ENCODE data around the gene TMEM179. TPM values are rescaled to one million over a fixed set of nuclear protein-coding genes. Genes with fewer than 3 reads are reported as not detected.

Gene TMEM179
- total and polyA plus RNA-seq, 2 experiments from 2014 or later, result 3.6 to 8.6 TPM

DNA sequence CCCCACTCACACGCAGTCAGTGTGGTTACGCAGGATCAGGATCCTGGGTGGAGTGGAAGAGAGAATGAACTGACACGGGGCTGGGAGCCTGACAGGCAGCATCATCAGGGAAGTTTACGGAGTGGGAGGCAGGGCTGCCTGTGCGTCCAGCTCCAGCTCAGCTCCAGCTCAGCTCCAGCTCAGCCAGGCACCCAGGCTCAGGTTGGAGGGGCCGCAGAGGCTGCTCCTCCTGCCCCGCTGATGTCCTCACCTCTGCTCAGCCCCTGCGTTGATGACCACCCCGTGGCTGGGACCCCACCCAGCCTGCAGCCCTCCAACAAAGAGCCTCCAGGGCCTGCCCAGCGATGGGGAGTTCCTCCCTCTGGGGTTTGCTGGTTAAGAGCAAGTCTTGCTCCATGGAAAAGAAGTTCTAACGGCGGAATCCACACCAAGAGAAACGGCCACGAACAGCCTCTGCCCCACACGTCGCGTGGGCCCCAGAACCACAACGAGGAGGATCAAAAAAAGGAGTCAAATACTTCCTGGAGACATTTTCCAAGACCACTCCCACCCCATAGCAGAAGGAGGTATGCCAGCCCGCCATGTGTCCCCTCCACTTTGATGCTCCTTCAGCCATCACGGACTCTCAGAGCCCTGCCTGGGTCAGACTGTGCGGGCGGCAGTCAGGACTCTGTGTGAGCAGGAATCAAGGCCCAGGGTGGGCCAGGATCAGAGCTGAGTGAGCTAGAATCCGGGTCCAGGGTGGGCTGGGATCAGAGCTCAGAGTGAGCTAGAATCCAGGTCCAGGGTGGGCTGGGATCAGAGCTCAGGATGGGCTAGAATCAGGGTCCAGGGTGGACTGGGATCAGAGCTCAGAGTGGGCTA lies 42.7 kb downstream of the TMEM179 start:
- Histone ChIP-seq H3K27me3 (no peaks in the 10 kb centered on the region), H3K36me3 (no peaks in the 10 kb centered on the region), H3K9me3 (ENCODE audit: low read depth) (no peaks in the 10 kb centered on the region), H3K4me1 (ENCODE audit: low read depth) (peaks cover 3% of the 10 kb centered on the region), H3K27ac (no peak overlapping the region), H3K4me3 (no peak overlapping the region)
- TF ChIP-seq, protein P1, sequence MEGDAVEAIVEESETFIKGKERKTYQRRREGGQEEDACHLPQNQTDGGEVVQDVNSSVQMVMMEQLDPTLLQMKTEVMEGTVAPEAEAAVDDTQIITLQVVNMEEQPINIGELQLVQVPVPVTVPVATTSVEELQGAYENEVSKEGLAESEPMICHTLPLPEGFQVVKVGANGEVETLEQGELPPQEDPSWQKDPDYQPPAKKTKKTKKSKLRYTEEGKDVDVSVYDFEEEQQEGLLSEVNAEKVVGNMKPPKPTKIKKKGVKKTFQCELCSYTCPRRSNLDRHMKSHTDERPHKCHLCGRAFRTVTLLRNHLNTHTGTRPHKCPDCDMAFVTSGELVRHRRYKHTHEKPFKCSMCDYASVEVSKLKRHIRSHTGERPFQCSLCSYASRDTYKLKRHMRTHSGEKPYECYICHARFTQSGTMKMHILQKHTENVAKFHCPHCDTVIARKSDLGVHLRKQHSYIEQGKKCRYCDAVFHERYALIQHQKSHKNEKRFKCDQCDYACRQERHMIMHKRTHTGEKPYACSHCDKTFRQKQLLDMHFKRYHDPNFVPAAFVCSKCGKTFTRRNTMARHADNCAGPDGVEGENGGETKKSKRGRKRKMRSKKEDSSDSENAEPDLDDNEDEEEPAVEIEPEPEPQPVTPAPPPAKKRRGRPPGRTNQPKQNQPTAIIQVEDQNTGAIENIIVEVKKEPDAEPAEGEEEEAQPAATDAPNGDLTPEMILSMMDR (IDR thresholded peaks at IDR 0.05; ENCODE audit: low read depth, low read length), result no peak
- no peak for DNase-seq (ENCODE audit: low read depth in 1 of 2, low spot score in 1 of 2)

- H3K4me1 ChIP-seq (ENCODE audit: low read depth), result peaks cover 3% of the 10 kb centered on the region
- DNase-seq (ENCODE audit: low read depth in 1 of 2, low spot score in 1 of 2), result no peak
- H3K36me3 ChIP-seq, result no peaks in the 10 kb centered on the region
- no peak overlapping the region for H3K4me3 ChIP-seq
- H3K27ac ChIP-seq, result no peak overlapping the region
- H3K27me3 ChIP-seq, result no peaks in the 10 kb centered on the region
- no peaks in the 10 kb centered on the region for H3K9me3 ChIP-seq (ENCODE audit: low read depth)
- TF ChIP-seq, protein P1 (IDR thresholded peaks at IDR 0.05; ENCODE audit: low read depth, low read length), result no peak
These were observed 43.4 kb downstream of the TMEM179 start for GRCh38 chr14:104561124-104561557.

- Histone ChIP-seq H3K36me3 (no peaks in the 10 kb centered on the region), H3K27ac (no peak overlapping the region), H3K9me3 (ENCODE audit: low read depth) (no peaks in the 10 kb centered on the region), H3K4me3 (no peak overlapping the region), H3K27me3 (no peaks in the 10 kb centered on the region), H3K4me1 (ENCODE audit: low read depth) (peaks cover 3% of the 10 kb centered on the region)
- TF ChIP-seq, protein P1 (IDR thresholded peaks at IDR 0.05; ENCODE audit: low read depth, low read length), result no peak
- DNase-seq (ENCODE audit: low read depth in 1 of 2, low spot score in 1 of 2), result no peak
These were observed 44.0 kb downstream of the TMEM179 start for GRCh38 chr14:104560586-104560945.

DNA sequence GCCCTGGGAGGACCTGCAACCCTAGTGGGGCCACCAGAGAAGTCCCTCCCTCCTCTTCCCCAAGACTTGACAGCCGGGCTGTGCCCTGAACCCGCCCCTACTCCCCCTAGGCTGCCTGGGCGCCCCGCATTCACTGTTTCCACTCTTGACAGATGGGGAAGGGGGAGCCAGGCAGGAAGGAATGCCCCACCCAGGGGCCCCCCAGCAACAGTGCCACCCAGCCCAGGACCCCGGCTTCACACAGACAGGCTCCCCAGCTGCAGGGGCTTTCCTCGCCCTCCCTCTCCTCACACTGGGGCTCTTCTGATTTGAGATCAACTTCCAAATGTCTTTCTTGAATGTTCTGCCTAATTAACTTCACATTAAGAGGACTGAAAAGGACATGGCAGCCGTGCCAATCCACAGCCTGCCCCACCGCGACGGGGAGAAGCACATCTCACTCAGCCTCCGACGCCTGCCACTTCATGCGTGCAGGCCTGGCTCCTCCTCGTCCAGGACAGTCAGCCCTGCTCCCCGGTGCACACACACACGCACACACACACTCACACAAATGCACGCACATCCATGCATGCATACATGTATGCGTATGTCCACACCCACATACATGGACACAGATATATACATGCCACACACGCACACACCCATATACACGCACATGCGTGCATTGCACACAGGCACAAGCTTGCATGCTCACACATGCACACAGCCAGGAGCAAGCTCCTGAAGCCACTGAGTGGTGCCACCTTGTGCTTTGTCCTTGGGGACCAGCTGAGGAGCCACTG lies 44.6 kb downstream of the TMEM179 start:
- no peak overlapping the region for H3K27ac ChIP-seq
- no peaks in the 10 kb centered on the region for H3K9me3 ChIP-seq (ENCODE audit: low read depth)
- TF ChIP-seq, protein P1 (IDR thresholded peaks at IDR 0.05; ENCODE audit: low read depth, low read length), result no peak
- H3K4me1 ChIP-seq (ENCODE audit: low read depth), result no peaks in the 10 kb centered on the region
- H3K4me3 ChIP-seq, result no peak overlapping the region
- no peaks in the 10 kb centered on the region for H3K27me3 ChIP-seq
- no peak for DNase-seq (ENCODE audit: low read depth in 1 of 2, low spot score in 1 of 2)
- no peaks in the 10 kb centered on the region for H3K36me3 ChIP-seq

DNA sequence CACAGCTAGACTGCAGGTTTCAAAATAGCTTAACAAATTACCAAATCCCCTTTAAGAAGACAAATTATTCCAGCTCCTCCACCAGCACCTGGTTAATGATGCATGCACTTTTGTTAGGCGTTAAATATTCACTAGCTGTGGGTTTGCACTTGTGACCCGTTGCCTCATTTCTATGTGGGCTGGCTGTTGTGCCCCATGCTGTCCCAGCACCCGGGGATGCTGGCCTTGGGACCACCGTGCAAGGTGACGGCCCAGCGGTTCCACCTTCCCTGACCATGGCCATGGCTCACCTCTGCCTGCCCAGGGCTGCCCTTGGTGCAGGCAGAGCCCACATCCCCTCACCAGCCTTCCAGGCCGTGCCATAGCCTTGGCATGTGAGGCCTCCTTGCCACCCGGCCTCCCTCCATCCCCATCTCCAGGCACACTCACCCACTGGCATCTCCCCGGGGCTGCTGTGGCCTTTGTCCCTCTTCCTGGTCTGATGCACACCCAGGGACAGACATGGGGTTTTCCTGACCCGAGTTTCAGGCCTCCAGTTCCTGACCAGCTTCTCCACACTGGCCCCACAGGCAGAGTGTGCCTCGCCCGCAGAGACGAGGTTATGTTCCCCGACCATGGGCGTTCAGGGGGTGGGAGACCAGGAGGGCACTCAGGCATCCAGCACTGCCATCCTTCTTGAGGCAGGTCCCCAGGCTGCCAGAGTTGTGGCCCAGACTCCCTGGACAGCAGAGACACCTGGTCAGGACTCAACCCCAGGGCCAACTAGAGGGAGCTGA lies 45.4 kb downstream of the TMEM179 start:
- DNase-seq (ENCODE audit: low read depth in 1 of 2, low spot score in 1 of 2), result no peak
- no peak overlapping the region for H3K4me3 ChIP-seq
- no peaks in the 10 kb centered on the region for H3K9me3 ChIP-seq (ENCODE audit: low read depth)
- TF ChIP-seq, protein P1 (IDR thresholded peaks at IDR 0.05; ENCODE audit: low read depth, low read length), result no peak
- no peak overlapping the region for H3K27ac ChIP-seq
- no peaks in the 10 kb centered on the region for H3K36me3 ChIP-seq
- no peaks in the 10 kb centered on the region for H3K4me1 ChIP-seq (ENCODE audit: low read depth)
- no peaks in the 10 kb centered on the region for H3K27me3 ChIP-seq
